SK-N-SH treated with all-trans-retinoic acid at 6 μM for 48 hours (cell line): ENCODE data around the gene DNAJC17.

Source experiments
- ATAC-seq: fragments of 200-7000 bp; cut with Tn5 transposase; 3 replicates; pipeline ENCODE4 v1.9.1; 2020; ENCODE audit warnings: mild to moderate bottlenecking, moderate library complexity
- BACH2 ChIP-seq: fragments of 250-450 bp; sonication (Bioruptor Pico); IDR thresholded peaks from 2 replicates; pipeline ENCODE4 v1.9.0; 2021; ENCODE audit warnings: mild to moderate bottlenecking, borderline replicate concordance
- CREB5 ChIP-seq: fragments of 250-450 bp; sonication (Bioruptor Pico); IDR thresholded peaks from 2 replicates; pipeline ENCODE4 v1.5.1; 2020; ENCODE audit warnings: low read depth, mild to moderate bottlenecking, moderate library complexity
- CSDC2 ChIP-seq: fragments of 250-450 bp; sonication (Bioruptor Pico); IDR thresholded peaks from 2 replicates; pipeline ENCODE4 v1.5.0; 2020; ENCODE audit warnings: mild to moderate bottlenecking, moderate library complexity
- CSRNP3 ChIP-seq: fragments of 250-450 bp; sonication (Bioruptor Pico); IDR thresholded peaks from 2 replicates; pipeline ENCODE4 v1.5.1; 2021; ENCODE audit warnings: mild to moderate bottlenecking, moderate library complexity
- GLIS3 ChIP-seq: fragments of 250-450 bp; sonication (Bioruptor Pico); IDR thresholded peaks from 2 replicates; pipeline ENCODE4 v1.5.0; 2020; ENCODE audit warnings: mild to moderate bottlenecking, moderate library complexity
- ISL1 ChIP-seq: fragments of 250-450 bp; sonication (Bioruptor Pico); IDR thresholded peaks from 2 replicates; pipeline ENCODE4 v2.1.2; 2022; ENCODE audit warnings: mild to moderate bottlenecking, moderate library complexity
- OSR1 ChIP-seq: fragments of 250-450 bp; sonication (Bioruptor Pico); IDR thresholded peaks from 2 replicates; pipeline ENCODE4 v1.8.0; 2022; ENCODE audit warnings: moderate library complexity, mild to moderate bottlenecking, inconsistent platforms
- POU6F1 ChIP-seq: fragments of 250-450 bp; sonication (Bioruptor Pico); IDR thresholded peaks from 2 replicates; pipeline ENCODE4 v1.8.0; 2021; ENCODE audit warnings: low read depth, mild to moderate bottlenecking, moderate library complexity, borderline replicate concordance
- RARB ChIP-seq: fragments of 250-450 bp; sonication (Bioruptor Pico); IDR thresholded peaks from 2 replicates; pipeline ENCODE4 v1.8.0; 2021; ENCODE audit warnings: mild to moderate bottlenecking, moderate library complexity
- SNAI2 ChIP-seq: fragments of 250-450 bp; sonication (Bioruptor Pico); IDR thresholded peaks from 2 replicates; pipeline ENCODE4 v1.5.0; 2020; ENCODE audit warnings: mild to moderate bottlenecking, moderate library complexity
- TCF4 ChIP-seq: fragments of 250-450 bp; sonication (Bioruptor Pico); IDR thresholded peaks from 2 replicates; pipeline ENCODE4 v1.8.0; 2021; ENCODE audit warnings: mild to moderate bottlenecking, moderate library complexity, borderline replicate concordance
- TOX ChIP-seq: fragments of 250-450 bp; sonication (Bioruptor Pico); IDR thresholded peaks from 2 replicates; pipeline ENCODE4 v1.8.0; 2021; ENCODE audit warnings: mild to moderate bottlenecking, moderate library complexity, borderline replicate concordance
- TSHZ2 ChIP-seq: fragments of 250-450 bp; sonication (Bioruptor Pico); IDR thresholded peaks from 2 replicates; pipeline ENCODE4 v1.5.0; 2020; ENCODE audit warnings: mild to moderate bottlenecking, moderate library complexity
- ZC3H10 ChIP-seq: fragments of 250-450 bp; sonication (Bioruptor Pico); IDR thresholded peaks from 2 replicates; pipeline ENCODE4 v1.5.1; 2021; ENCODE audit warnings: mild to moderate bottlenecking, moderate library complexity
- ZFP30 ChIP-seq: fragments of 450-650 bp; formaldehyde crosslinking; IDR thresholded peaks from 2 replicates; pipeline ENCODE4 v1.5.0; 2022; ENCODE audit warnings: mild to moderate bottlenecking, moderate library complexity
- ZNF70 ChIP-seq: fragments of 450-650 bp; formaldehyde crosslinking; IDR thresholded peaks from 2 replicates; pipeline ENCODE4 v1.5.0; 2020; ENCODE audit warnings: mild to moderate bottlenecking, moderate library complexity
- ZNF8 ChIP-seq: fragments of 450-650 bp; formaldehyde crosslinking; IDR thresholded peaks from 2 replicates; pipeline ENCODE4 v1.5.0; 2020; ENCODE audit warnings: mild to moderate bottlenecking, moderate library complexity

DNAJC17 gene

GRCh38 chr15:40746916-40747418, 60.3 kb downstream of the DNAJC17 start:
- ATAC-seq, result no peak
- TF ChIP-seq RARB (CRISPR knock-in tag) (no peak), TSHZ2 (CRISPR knock-in tag) (no peak), ZNF8 (no peak), CREB5 (CRISPR knock-in tag) (no peak), TCF4 (CRISPR knock-in tag) (no peak)

GRCh38 chr15:40744815-40745152, 62.5 kb downstream of the DNAJC17 start:
- ATAC-seq, result no peak

GRCh38 chr15:40743921-40744814, 63.1 kb downstream of the DNAJC17 start:
- no peak for TF ChIP-seq CREB5 (CRISPR knock-in tag)
- no peak for TF ChIP-seq TCF4 (CRISPR knock-in tag)
- no peak for TF ChIP-seq POU6F1
- TF ChIP-seq RARB (CRISPR knock-in tag), result no peak
- no peak for TF ChIP-seq GLIS3 (CRISPR knock-in tag)
- no peak for TF ChIP-seq SNAI2 (CRISPR knock-in tag)
- TF ChIP-seq ZNF8, result no peak
- TF ChIP-seq CSDC2 (CRISPR knock-in tag), result no peak
- TF ChIP-seq ZFP30, result no peak
- no peak for TF ChIP-seq BACH2
- TF ChIP-seq TOX, result no peak
- ATAC-seq, result peak; percentile 19

More at GRCh38 chr15:40744815-40745152, 62.5 kb downstream of the DNAJC17 start:
- TF ChIP-seq ZFP30, result no peak
- TF ChIP-seq TCF4 (CRISPR knock-in tag), result no peak
- no peak for TF ChIP-seq BACH2
- TF ChIP-seq CSRNP3 (CRISPR knock-in tag), result no peak
- TF ChIP-seq OSR1 (CRISPR knock-in tag), result no peak
- no peak for TF ChIP-seq CREB5 (CRISPR knock-in tag)
- TF ChIP-seq ZNF70 (CRISPR knock-in tag), result no peak
- no peak for TF ChIP-seq SNAI2 (CRISPR knock-in tag)
- no peak for TF ChIP-seq ISL1 (CRISPR knock-in tag)
- no peak for TF ChIP-seq POU6F1
- TF ChIP-seq ZC3H10 (CRISPR knock-in tag), result no peak
- no peak for TF ChIP-seq ZNF8
